CD14-positive monocyte (primary cell): ENCODE results near the gene IQGAP2. TPM values are rescaled to one million over a fixed set of nuclear protein-coding genes. Genes with fewer than 3 reads are reported as not detected.

Source experiments
- DNase-seq, 3 donors: peaks; one replicate each; pipeline ENCODE4 v3.0.0-alpha.2; 2011 to 2022
- H2AFZ ChIP-seq: 2 replicates; pipeline ENCODE4 v1.6.0; 2012; ENCODE audit warnings: mild to moderate bottlenecking, low read depth, low read length, inconsistent platforms; ENCODE audit not compliant: insufficient read depth, poor library complexity, severe bottlenecking
- H3K27ac ChIP-seq, 2 donors: 1 replicate in 1 of 2; 2 replicates in 1 of 2; pipeline ENCODE4 v1.5.1; 2012 to 2013; ENCODE audit warnings: low read length in 2 of 2, control low read depth in 1 of 2, inconsistent platforms in 1 of 2, low read depth in 1 of 2, mild to moderate bottlenecking in 1 of 2
- H3K27me3 ChIP-seq, 2 donors: one replicate each; pipeline versions ENCODE4 v1.6.0 to v1.6.1; 2011 to 2013; ENCODE audit warnings: low read length in 2 of 2; ENCODE audit not compliant: control insufficient read depth in 2 of 2, insufficient read depth in 2 of 2
- H3K36me3 ChIP-seq, 2 donors: replicated peaks in 1 of 2; 1 replicate in 1 of 2; 2 replicates in 1 of 2; pipeline versions ENCODE4 v1.5.1 to v1.6.1; 2012 to 2013; ENCODE audit warnings: low read length in 2 of 2, control low read depth in 1 of 2, inconsistent platforms in 1 of 2, mild to moderate bottlenecking in 1 of 2; ENCODE audit not compliant: insufficient read depth in 2 of 2, control insufficient read depth in 1 of 2
- H3K4me1 ChIP-seq, 2 donors: 1 replicate in 1 of 2; 2 replicates in 1 of 2; pipeline versions ENCODE4 v1.5.1 to v1.6.1; 2012 to 2013; ENCODE audit warnings: low read length in 2 of 2, control low read depth in 1 of 2, inconsistent platforms in 1 of 2, mild to moderate bottlenecking in 1 of 2, moderate library complexity in 1 of 2; ENCODE audit not compliant: insufficient read depth in 2 of 2, control insufficient read depth in 1 of 2
- H3K4me2 ChIP-seq: replicated peaks from 2 replicates; pipeline ENCODE3; 2012; ENCODE audit warnings: low read length, moderate library complexity, mild to moderate bottlenecking; ENCODE audit not compliant: poor library complexity, severe bottlenecking; ENCODE audit errors: extremely low read depth
- H3K4me3 ChIP-seq, 3 experiments: fragments of 200-600 bp in 1 of 3; sonication (generic) in 1 of 3; replicated peaks in 1 of 3; 1 replicate in 2 of 3; 2 replicates in 1 of 3; pipeline ENCODE4 v1.5.1; 2011 to 2013; ENCODE audit warnings: low read length in 3 of 3, mild to moderate bottlenecking in 3 of 3, control low read depth in 2 of 3, low read depth in 2 of 3, inconsistent platforms in 1 of 3, moderate library complexity in 1 of 3
- H3K79me2 ChIP-seq: 2 replicates; pipeline ENCODE4 v1.6.0; 2012; ENCODE audit warnings: mild to moderate bottlenecking, control low read depth, inconsistent platforms, low read length, moderate library complexity; ENCODE audit not compliant: insufficient read depth
- H3K9ac ChIP-seq: 2 replicates; pipeline ENCODE4 v1.6.0; 2017; ENCODE audit warnings: low read length, mild to moderate bottlenecking; ENCODE audit not compliant: insufficient read depth, poor library complexity, severe bottlenecking
- H3K9me3 ChIP-seq, 2 donors: replicated peaks in 1 of 2; 1 replicate in 1 of 2; 2 replicates in 1 of 2; pipeline versions ENCODE4 v1.5.1 to v1.6.1; 2012 to 2013; ENCODE audit warnings: low read length in 2 of 2, control low read depth in 1 of 2; ENCODE audit not compliant: control insufficient read depth in 1 of 2, insufficient read depth in 1 of 2
- H4K20me1 ChIP-seq: 2 replicates; pipeline ENCODE4 v1.6.0; 2012; ENCODE audit warnings: mild to moderate bottlenecking, low read length, control low read depth, moderate library complexity; ENCODE audit not compliant: insufficient read depth
- H3K27ac Mint-ChIP-seq, 7 donors: one replicate each; pipeline ENCODE4 v1.8.0; 2020; ENCODE audit warnings: mild to moderate bottlenecking in 7 of 7, mixed read lengths in 7 of 7, moderate library complexity in 6 of 7, inconsistent platforms in 2 of 7
- H3K27me3 Mint-ChIP-seq, 3 donors: one replicate each; pipeline ENCODE4 v1.8.0; 2021 to 2022; ENCODE audit warnings: low read depth in 3 of 3, mild to moderate bottlenecking in 3 of 3, mixed read lengths in 3 of 3, moderate library complexity in 3 of 3, inconsistent platforms in 1 of 3
- H3K36me3 Mint-ChIP-seq, 2 donors: one replicate each; pipeline ENCODE4 v1.8.0; 2020; ENCODE audit warnings: mixed read lengths in 2 of 2, inconsistent platforms in 1 of 2, mild to moderate bottlenecking in 1 of 2
- H3K4me1 Mint-ChIP-seq: one replicate; pipeline ENCODE4 v1.8.0; 2020; ENCODE audit warnings: mild to moderate bottlenecking, mixed read lengths
- H3K4me3 Mint-ChIP-seq, 2 donors: one replicate each; pipeline ENCODE4 v1.8.0; 2020; ENCODE audit warnings: mild to moderate bottlenecking in 2 of 2, mixed read lengths in 2 of 2, moderate library complexity in 1 of 2
- H3K9me3 Mint-ChIP-seq, 7 donors: one replicate each; pipeline ENCODE4 v1.8.0; 2020 to 2022; ENCODE audit warnings: mixed read lengths in 7 of 7, mild to moderate bottlenecking in 6 of 7, moderate library complexity in 6 of 7, inconsistent platforms in 2 of 7
- CTCF ChIP-seq: fragments of 200-600 bp; IDR thresholded peaks from one replicate; pipeline ENCODE4 v1.8.0; 2022; ENCODE audit warnings: antibody characterized with exemption, mild to moderate bottlenecking
- WGBS: methylation state at CpG from one replicate; pipeline ENCODE4 v1.1.5; 2013; ENCODE audit warnings: missing lambda C conversion rate; ENCODE audit not compliant: insufficient coverage; 5-methylcytosine and 5-hydroxymethylcytosine counted together
- intact Hi-C, 2 donors: fragments of 100-400 bp; cut with micrococcal nuclease; formaldehyde crosslinking; loops; one replicate each; pipeline versions ENCODE4 v1.15.0 to v1.15.1; 2023
- polyA plus RNA-seq, 3 donors: library from polyadenylated mRNA; depleted of rRNA in 1 of 3; unstranded in 2 of 3; stranded (reverse) in 1 of 3; fragments of 300-500 nt in 2 of 3; fragments of >200 nt in 1 of 3; fragmentation: Illumina TruSeq in 2 of 3; gene quantifications; 1 replicate in 2 of 3; 2 replicates in 1 of 3; pipeline ENCODE4 v1.2.3, GENCODE V29; 2012 to 2021

The IQGAP2 gene
- polyA plus RNA-seq, 3 donors = 21.4 to 50.9 (median 35.4) TPM

GRCh38 chr5:76703707-76704106, 300.6 kb downstream of the IQGAP2 start:
- H3K9me3 Mint-ChIP-seq = no peaks in the 10 kb centered on the region
- peaks cover 10% of the 10 kb centered on the region for H4K20me1 ChIP-seq
- H3K27me3 Mint-ChIP-seq = peaks cover 0 to 3% (median 0%) of the 10 kb centered on the region in 3 donors
- H3K4me2 ChIP-seq = no peak overlapping the region
- H3K4me1 ChIP-seq = peaks cover 5 to 10% of the 10 kb centered on the region in 2 donors
- no peak overlapping the region for H3K27ac ChIP-seq
- H2AFZ ChIP-seq = no peak overlapping the region
- intact Hi-C loops = no loop called here
- no peak overlapping the region for H3K4me3 ChIP-seq
- H3K36me3 ChIP-seq = peaks cover 61 to 92% of the 10 kb centered on the region in 2 donors
- no peaks in the 10 kb centered on the region for H3K9me3 ChIP-seq
- peaks cover 61 to 66% of the 10 kb centered on the region in 2 donors for H3K36me3 Mint-ChIP-seq
- no peak overlapping the region for H3K4me3 Mint-ChIP-seq
- no peak for DNase-seq
- no CpG with 5 or more reads among the region's 2 CpGs for WGBS
- no peak for TF ChIP-seq CTCF
- no peaks in the 10 kb centered on the region for H3K79me2 ChIP-seq
- no peak overlapping the region for H3K9ac ChIP-seq
- no peaks in the 10 kb centered on the region for H3K27me3 ChIP-seq
- H3K4me1 Mint-ChIP-seq = peaks cover 9% of the 10 kb centered on the region
- peak overlapping the region in 2 of 7 donors; percentile 18 to 78 for H3K27ac Mint-ChIP-seq

GRCh38 chr5:76704131-76704663, 301.1 kb downstream of the IQGAP2 start:
- TF ChIP-seq CTCF = no peak
- peaks cover 57 to 92% of the 10 kb centered on the region in 2 donors for H3K36me3 ChIP-seq
- no peak overlapping the region for H3K4me2 ChIP-seq
- no peak overlapping the region for H3K27ac ChIP-seq
- no peak overlapping the region for H3K9ac ChIP-seq
- peaks cover 9% of the 10 kb centered on the region for H3K4me1 Mint-ChIP-seq
- no peaks in the 10 kb centered on the region for H3K27me3 ChIP-seq
- H3K27me3 Mint-ChIP-seq = peaks cover 0 to 3% (median 0%) of the 10 kb centered on the region in 3 donors
- intact Hi-C loops = no loop called here
- H3K4me3 ChIP-seq = no peak overlapping the region
- H4K20me1 ChIP-seq = peaks cover 10% of the 10 kb centered on the region
- H3K36me3 Mint-ChIP-seq = peaks cover 62 to 64% of the 10 kb centered on the region in 2 donors
- no peaks in the 10 kb centered on the region for H3K9me3 Mint-ChIP-seq
- peaks cover 5 to 10% of the 10 kb centered on the region in 2 donors for H3K4me1 ChIP-seq
- DNase-seq = no peak
- H3K27ac Mint-ChIP-seq = no peak overlapping the region
- H2AFZ ChIP-seq = no peak overlapping the region
- no peaks in the 10 kb centered on the region for H3K9me3 ChIP-seq
- H3K4me3 Mint-ChIP-seq = no peak overlapping the region
- no peaks in the 10 kb centered on the region for H3K79me2 ChIP-seq
